ENCODE data around the gene CNTNAP2. TPM values are rescaled to one million over a fixed set of nuclear protein-coding genes. Genes with fewer than 3 reads are reported as not detected.

Gene CNTNAP2
- total and polyA plus RNA-seq, 2 of the 13 experiments (the other 11 are each of a cell fraction or from before 2014, with no cell fraction given), result 0.40 to 0.42 TPM

DNA sequence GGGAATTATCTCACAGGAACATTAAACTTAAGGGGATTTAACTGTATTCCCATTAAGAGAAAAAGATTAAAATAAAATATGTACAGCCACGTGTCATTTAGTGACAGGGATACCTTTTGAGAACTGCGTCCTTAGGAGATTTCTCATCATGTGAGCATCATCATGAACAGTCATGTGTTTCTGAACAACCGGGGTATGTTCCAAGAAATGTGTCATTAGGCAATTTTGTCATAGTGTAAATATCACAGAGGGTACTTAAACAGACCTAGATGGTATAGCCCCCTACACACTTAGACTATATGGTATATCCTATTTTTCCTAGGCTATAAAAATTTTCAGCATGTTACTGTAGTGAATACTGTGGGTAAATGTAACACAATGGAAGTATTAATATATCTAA is 840.3 kb downstream of the CNTNAP2 start (continued):
- TF ChIP-seq ZBTB1 (CRISPR knock-in tag; IDR thresholded peaks at IDR 0.05; ENCODE audit: borderline replicate concordance) (no peak), MXD4 (CRISPR knock-in tag; IDR thresholded peaks at IDR 0.05) (no peak), ATF1 (CRISPR knock-in tag; IDR thresholded peaks at IDR 0.05) (no peak), DNMT3B (CRISPR knock-in tag; conservative IDR thresholded peaks at IDR 0.05) (no peak)
- TF ChIP-seq, protein P1, sequence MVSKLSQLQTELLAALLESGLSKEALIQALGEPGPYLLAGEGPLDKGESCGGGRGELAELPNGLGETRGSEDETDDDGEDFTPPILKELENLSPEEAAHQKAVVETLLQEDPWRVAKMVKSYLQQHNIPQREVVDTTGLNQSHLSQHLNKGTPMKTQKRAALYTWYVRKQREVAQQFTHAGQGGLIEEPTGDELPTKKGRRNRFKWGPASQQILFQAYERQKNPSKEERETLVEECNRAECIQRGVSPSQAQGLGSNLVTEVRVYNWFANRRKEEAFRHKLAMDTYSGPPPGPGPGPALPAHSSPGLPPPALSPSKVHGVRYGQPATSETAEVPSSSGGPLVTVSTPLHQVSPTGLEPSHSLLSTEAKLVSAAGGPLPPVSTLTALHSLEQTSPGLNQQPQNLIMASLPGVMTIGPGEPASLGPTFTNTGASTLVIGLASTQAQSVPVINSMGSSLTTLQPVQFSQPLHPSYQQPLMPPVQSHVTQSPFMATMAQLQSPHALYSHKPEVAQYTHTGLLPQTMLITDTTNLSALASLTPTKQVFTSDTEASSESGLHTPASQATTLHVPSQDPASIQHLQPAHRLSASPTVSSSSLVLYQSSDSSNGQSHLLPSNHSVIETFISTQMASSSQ (IDR thresholded peaks at IDR 0.05; ENCODE audit: low read depth), result no peak
- TF ChIP-seq, protein P1 (CRISPR knock-in tag; IDR thresholded peaks at IDR 0.05; ENCODE audit: borderline replicate concordance), result no peak
- TF ChIP-seq, protein P2, sequence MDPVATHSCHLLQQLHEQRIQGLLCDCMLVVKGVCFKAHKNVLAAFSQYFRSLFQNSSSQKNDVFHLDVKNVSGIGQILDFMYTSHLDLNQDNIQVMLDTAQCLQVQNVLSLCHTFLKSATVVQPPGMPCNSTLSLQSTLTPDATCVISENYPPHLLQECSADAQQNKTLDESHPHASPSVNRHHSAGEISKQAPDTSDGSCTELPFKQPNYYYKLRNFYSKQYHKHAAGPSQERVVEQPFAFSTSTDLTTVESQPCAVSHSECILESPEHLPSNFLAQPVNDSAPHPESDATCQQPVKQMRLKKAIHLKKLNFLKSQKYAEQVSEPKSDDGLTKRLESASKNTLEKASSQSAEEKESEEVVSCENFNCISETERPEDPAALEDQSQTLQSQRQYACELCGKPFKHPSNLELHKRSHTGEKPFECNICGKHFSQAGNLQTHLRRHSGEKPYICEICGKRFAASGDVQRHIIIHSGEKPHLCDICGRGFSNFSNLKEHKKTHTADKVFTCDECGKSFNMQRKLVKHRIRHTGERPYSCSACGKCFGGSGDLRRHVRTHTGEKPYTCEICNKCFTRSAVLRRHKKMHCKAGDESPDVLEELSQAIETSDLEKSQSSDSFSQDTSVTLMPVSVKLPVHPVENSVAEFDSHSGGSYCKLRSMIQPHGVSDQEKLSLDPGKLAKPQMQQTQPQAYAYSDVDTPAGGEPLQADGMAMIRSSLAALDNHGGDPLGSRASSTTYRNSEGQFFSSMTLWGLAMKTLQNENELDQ (CRISPR knock-in tag; IDR thresholded peaks at IDR 0.05; ENCODE audit: borderline replicate concordance), result no peak
